Fibroblast of the aortic adventitia (primary cell): ENCODE results near the gene BAHCC1. TPM values are rescaled to one million over a fixed set of nuclear protein-coding genes. Genes with fewer than 3 reads are reported as not detected.

Experiments
- DNase-seq: peaks from one replicate; pipeline ENCODE4 v3.0.0-alpha.2; 2010; ENCODE audit warnings: low read depth
- H3K4me3 ChIP-seq: 2 replicates; pipeline ENCODE4 v1.5.1; 2011; ENCODE audit warnings: low read depth, mild to moderate bottlenecking, control low read depth, low read length, moderate library complexity
- total RNA-seq: library from RNA; depleted of rRNA; stranded (reverse); fragments of >200 nt; gene quantifications from 2 replicates; pipeline ENCODE4 v1.2.3, GENCODE V29; 2012; ENCODE audit warnings: low replicate concordance
- TF ChIP-seq, protein P1 (sequence below): IDR thresholded peaks from 2 replicates; pipeline ENCODE4 v1.5.1; 2011; ENCODE audit warnings: mild to moderate bottlenecking, low read length, control low read depth, inconsistent platforms; ENCODE audit not compliant: insufficient read depth

The BAHCC1 gene
- total RNA-seq, 1 donor = 11.7 TPM

DNA sequence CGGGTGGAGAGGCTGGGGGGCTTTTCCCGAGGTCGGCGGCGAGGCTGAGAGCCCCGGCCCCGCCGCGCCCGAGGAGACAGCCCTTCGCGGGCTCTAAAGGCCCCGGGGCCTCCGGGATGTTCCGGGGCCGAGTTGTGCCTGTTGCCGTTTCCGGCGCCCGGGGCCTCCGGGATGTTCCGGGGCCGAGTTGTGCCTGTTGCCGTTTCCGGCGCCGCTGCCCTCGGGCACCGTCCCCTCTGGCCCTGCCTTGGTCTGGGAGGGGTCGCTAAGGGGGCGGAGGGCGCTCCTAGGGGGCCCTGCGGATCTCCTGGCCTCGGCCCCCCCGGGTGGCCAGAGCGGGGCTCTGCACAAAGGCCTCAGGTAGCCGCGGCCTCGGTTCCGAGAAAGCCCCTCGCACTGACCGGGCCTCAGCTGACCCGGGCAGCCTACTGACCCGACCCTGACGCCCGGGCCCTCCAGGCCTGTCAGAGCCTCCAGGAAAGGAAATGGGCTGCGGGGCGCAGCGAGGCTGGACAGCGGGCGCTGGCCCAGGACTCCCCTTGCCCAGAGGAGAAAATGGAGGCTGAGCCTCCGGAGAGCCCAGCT lies 93.1 kb downstream of the BAHCC1 start:
- DNase-seq = no peak
- peak overlapping the region; percentile 63 for H3K4me3 ChIP-seq
- TF ChIP-seq, protein P1, sequence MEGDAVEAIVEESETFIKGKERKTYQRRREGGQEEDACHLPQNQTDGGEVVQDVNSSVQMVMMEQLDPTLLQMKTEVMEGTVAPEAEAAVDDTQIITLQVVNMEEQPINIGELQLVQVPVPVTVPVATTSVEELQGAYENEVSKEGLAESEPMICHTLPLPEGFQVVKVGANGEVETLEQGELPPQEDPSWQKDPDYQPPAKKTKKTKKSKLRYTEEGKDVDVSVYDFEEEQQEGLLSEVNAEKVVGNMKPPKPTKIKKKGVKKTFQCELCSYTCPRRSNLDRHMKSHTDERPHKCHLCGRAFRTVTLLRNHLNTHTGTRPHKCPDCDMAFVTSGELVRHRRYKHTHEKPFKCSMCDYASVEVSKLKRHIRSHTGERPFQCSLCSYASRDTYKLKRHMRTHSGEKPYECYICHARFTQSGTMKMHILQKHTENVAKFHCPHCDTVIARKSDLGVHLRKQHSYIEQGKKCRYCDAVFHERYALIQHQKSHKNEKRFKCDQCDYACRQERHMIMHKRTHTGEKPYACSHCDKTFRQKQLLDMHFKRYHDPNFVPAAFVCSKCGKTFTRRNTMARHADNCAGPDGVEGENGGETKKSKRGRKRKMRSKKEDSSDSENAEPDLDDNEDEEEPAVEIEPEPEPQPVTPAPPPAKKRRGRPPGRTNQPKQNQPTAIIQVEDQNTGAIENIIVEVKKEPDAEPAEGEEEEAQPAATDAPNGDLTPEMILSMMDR = no peak

DNA sequence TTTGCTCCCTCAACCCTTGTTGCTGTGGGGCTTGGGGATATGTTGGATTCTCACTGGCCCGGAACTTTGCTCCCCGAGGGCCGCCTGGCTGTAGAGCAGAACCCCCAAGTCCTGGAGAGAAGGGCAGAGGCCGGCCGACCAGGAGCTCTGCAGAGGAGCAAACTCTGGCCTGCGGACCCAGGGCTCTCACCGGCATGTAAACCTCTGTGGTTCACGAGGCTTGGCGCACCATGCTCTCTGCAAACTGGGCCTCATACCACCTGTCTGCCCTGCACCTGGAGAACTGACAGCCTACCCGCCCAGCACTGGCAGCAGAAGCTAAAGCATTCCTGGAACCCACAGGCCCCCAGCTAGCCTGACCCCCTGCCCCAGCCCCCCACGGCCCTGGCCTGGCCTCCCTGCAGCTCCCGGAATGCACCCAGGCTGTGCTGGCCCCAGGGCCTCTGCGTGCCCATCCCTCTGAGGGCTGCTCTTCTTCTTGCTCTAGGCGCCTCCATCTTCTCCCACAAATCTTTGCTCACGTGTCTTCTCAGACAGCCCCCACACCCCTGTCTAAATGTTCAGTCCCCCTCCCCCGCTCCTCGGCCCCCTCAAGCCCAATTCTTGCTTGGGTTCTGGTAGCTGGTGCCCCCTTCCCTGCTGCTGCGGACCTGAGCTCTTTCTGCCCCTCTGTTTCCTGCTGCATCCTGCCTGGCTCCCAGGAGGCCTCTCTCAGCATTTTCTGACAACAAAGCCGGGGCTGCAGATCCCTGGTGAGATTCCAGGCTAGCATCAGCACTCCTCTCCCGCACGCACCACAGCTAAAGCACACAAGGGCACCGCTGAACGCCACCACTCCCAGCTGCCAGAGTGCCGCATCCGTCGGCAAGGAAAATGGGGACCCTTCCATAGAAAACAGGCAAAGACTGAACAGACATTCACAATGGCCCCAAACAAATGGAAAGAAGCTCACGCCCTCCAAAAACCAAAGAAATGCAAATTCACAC lies 94.0 kb downstream of the BAHCC1 start:
- no peak for DNase-seq
- H3K4me3 ChIP-seq = no peak overlapping the region
- TF ChIP-seq, protein P1 = no peak

DNA sequence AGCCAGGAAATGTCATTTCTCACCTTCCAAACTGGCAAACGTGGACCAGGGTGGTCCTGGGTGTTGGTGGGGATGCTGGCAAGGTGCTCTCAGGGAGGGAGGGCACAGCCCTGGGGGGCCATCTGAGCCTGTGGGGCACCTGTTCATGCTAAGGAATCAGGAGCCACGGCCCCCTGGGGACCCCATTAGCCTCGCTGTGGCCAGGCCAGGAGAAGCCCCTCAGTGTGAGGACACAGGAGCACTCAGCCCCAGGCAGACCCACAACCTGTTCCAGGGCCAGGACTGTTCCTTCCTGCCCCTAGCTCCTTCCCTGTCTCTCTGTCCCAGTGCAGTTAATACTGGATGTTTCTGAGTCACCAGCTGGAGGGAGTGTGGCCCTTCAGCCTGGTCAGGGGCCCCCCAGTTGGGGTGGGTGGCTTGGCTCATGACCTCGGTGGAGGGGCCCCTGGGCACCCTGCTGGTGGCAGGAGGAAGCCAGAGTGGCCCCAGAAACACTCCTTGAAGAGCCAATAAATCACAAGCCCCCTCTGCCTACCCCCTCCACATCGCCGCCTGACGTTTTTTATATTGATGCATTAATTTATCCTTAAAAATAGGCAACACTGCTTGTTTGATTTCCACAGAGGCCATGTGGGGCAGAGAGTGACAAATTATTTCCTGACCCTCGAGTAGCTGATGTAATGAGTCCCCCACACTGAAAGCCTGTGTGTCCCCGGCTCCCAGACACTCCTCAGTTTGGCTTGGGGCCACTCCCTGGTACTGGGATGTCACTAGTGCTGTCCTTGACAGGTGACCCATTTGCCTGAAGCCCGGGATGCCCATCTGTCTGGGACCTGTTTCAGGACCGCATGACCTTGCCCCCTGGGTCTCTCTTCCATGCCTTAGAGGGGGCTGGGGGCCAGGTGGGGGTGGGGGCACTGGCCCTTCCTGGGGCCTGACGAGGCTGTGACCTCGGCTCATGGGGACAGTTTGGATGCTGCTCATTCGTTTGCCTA lies 95.0 kb downstream of the BAHCC1 start:
- TF ChIP-seq, protein P1 = no peak
- no peak for DNase-seq
- H3K4me3 ChIP-seq = no peak overlapping the region

DNA sequence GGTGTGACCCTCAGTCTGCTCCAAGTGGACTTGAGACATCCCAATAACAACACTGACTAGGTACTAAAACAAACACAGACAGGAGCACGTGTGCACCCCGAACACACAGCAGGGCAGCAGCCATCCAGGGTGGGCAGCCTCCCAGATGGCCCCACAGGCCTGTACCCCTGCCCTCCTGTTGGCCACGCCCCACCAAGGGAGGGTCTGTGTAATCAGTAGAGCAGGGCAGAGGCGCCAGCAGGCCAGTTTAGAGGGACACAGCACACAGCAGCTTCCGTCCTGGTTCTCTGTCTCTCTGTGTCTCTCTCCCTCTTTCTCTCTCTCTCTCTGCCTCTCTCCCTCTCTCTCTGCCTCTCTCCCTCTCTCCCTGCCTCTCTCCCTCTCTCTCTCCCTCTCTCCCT lies 95.9 kb downstream of the BAHCC1 start:
- no peak for DNase-seq
- H3K4me3 ChIP-seq = no peak overlapping the region
- TF ChIP-seq, protein P1 = no peak

DNA sequence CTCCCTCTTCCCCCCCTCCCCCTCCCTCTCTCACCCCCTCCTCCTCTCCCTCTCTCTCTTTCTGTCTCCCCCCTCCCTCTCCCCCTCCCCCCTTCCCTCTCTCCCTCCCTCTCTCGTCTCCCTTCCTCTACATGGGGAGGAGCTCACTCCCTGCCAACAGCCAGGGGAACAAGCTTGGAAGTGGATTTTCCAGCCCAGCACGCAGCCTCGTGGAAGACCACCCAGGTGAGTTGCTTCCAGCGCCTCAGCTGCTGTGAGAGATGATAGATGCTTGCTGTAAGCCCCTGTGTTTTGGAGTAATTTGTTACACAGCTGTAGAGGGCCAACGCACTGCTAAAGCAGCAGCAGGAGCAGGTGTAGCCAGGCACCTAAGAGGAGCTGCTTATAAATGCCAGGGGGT lies 96.5 kb downstream of the BAHCC1 start:
- H3K4me3 ChIP-seq = no peak overlapping the region
- no peak for DNase-seq
- TF ChIP-seq, protein P1 = no peak

DNA sequence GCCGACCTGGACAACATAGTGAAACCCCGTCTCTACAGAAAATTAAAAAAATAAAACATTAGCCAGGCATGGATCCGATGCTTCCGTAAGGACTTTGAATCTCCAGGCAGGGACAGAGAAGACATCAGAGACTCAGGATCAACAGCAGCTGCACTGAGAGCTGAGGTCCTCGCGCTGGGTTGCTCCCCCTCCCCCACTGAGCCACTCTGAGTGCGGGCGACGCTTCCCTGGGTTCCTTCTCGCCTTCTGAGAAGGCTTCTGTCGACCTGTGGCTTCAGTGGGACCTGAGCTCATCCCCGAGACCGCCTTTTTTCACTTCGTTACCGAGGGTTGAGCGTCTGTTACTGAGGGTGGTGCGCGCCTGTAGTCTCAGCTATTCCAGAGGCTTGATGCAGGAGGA lies 96.9 kb downstream of the BAHCC1 start:
- TF ChIP-seq, protein P1 = no peak
- no peak overlapping the region for H3K4me3 ChIP-seq

More for the DNA sequence above, 96.9 kb downstream of the BAHCC1 start:
- DNase-seq = no peak
